Left colon (tissue), 2 donors: ENCODE results near the gene DGKQ. TPM values are rescaled to one million over a fixed set of nuclear protein-coding genes. Genes with fewer than 3 reads are reported as not detected.
"Not testable (repeated sequence)": the region's sequence is repeated elsewhere in the genome, so short reads cannot be mapped to it uniquely, and the experiment has no call there.

ENCODE experiments used
- ATAC-seq: fragments of 200-7000 bp; cut with Tn5 transposase; one replicate; pipeline ENCODE4 v1.9.1; 2020; ENCODE audit warnings: mild to moderate bottlenecking, moderate library complexity
- DNase-seq, 2 donors: peaks; one replicate each; pipeline ENCODE4 v3.0.0-alpha.2; 2020
- intact Hi-C, 2 donors: fragments of 100-400 bp; cut with DNase I in 1 of 2; cut with micrococcal nuclease in 1 of 2; formaldehyde crosslinking; loops; one replicate each; pipeline versions ENCODE4 v1.11.2 to v1.14.0; 2022; cut with DNase I, micrococcal nuclease
- total RNA-seq, 2 donors: library from RNA; stranded (reverse); fragmentation: NEBNext Ultra II Directional; extraction: Animal tissue kit (Norgen Biotek cat#: 25700); gene quantifications; one replicate each; pipeline ENCODE4 v1.2.1, GENCODE V29; 2021
- donor health status: DM: no; HTN: no; CAD: no.
- donor health status: DM: yes; HTN: yes; CAD: no.

DGKQ gene
- total RNA-seq, 2 donors from 2014 or later, result 47.8 to 49.6 TPM

DNA sequence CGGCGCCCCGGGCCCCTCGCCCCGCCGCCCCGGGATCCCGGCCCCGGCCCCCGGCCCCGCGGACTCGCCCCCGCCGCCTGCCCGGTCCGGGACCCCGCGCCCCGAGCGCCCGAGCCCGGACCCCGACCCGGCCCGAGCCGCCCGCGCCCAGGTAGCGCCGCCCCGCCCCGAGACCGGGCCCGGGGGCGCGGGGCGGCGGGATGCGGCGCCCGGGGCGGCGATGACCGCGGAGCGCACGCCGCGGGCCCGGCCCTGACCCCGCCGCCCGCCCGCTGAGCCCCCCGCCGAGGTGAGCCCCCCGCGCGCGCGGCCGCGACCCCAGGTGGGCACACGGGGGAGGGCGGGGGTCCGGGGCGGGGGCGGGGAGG is 38.3 kb upstream of the DGKQ start:
- intact Hi-C loops, result no loop called here
- no peak for DNase-seq
- no peak for ATAC-seq

DNA sequence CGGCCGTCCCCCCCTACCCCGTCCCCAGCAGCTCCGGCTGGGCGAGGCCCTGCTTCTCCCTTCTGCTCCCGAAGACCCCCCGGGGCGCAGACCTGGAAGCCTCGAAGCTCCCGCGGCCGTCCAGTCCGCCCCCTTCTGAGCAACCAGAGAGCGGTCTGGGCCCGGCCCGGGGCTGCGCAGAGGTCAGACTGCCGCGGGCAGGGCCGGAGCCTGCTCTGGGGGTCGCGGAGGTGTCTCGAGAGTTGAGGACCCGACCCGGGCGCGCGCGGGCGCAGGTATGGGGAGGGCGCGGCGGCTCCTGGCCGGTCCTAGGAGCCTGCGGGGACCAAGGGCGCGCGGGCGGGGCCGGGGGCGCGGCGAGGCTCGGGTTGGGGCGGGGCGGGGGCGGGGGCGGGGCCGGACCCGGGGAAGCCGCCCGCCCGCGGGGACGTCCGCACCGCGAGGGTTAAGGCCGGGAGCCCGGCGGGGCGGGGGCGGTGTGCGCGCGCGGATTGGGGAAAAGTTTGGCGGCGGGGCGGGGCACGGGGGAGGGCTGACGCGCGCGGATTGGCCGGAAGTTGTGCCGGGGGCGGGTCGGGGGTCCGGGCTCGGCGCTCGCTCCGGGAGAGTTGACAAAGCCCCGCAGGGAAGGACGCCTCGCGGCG is 37.8 kb upstream of the DGKQ start, which contains the start of gene FGFRL1:
FGFRL1 (plus strand) TSS at position 605 of the 644 bp plus-strand sequence. CDS start 860 bp downstream, outside the sequence.
- ATAC-seq (peak; percentile 60), DNase-seq (peak; percentile 93 to 97)
- intact Hi-C loops, result no loop called here

DNA sequence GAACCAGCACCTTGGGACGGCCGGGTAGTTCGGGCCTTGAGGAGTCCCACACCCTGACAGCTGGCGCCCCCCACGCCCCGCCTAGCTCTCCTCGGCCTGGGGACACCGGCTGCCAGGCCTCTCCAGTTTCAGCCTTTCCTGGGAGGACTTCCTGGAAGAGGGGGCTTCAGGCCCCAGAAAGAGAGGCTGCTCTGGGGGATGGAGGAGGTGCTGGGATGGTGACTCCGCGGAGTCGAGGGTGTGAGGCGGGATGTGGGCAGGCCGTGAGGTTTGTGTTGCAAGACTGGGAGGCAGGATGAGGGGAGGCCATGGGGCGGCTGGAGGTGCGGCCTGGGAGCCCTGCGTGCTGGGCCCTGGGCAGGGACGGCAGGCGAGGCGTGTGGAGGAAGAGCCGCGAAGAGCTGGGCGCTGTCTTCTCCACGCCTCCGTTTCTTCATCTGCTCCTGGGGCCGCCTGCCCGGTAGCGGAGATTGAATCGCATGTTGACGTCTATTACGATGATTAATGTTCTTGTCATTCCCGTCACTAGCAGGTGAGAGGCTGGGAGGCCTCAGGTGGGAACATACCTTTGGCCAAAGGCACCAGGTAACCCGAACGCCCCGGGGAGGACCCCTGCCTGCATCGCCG is 37.1 kb upstream of the DGKQ start:
- intact Hi-C loops, result no loop called here

DNA sequence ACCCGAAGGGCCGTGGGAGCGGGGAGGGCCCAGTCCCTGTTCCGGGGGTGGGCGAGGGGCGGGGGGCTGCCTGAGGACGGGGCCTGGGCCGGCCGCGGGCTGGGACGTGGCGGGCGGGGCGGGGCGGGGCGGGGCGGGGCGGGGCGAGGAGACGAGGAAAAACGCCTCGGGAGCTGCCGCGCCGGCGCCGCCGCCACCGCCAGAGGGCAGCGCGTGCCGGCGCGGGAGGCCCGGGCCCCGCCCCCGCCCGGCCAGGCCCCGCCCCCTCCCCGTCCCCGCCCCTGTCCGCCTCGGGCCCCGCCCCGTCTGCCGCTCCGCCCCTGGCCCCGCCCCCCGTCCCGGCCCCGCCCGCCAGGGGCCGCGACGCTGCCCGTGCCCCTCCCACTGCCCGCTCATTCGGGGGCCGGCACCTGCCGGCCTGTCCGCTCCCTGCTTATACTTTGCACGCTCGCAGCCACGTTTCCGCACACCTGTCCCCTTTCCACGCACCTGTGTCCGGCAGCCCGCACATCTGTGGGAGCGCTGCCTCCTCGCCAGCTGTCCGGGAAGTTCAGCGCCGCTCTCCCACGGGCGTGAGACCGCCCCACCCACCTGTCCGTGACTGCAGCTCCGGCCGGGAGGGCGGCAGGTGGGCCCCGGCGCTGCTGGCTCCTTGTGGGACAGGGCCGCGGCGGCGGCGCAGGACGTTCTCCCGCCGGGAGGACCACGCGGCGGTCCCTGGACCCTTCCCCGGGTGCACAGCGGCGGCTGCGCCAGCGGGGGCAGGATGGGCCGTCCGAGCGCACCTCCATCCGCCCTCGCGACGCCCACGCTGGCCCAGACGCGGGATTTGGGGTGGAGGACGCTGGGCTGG is 36.4 kb upstream of the DGKQ start:
- ATAC-seq, result peak; percentile 67
- peak; percentile 76 to 78 for DNase-seq
- intact Hi-C loops, result no loop called here

More for the DNA sequence above, 37.1 kb upstream of the DGKQ start:
- DNase-seq (peak; percentile 69 to 75), ATAC-seq (peak; percentile 46)

DNA sequence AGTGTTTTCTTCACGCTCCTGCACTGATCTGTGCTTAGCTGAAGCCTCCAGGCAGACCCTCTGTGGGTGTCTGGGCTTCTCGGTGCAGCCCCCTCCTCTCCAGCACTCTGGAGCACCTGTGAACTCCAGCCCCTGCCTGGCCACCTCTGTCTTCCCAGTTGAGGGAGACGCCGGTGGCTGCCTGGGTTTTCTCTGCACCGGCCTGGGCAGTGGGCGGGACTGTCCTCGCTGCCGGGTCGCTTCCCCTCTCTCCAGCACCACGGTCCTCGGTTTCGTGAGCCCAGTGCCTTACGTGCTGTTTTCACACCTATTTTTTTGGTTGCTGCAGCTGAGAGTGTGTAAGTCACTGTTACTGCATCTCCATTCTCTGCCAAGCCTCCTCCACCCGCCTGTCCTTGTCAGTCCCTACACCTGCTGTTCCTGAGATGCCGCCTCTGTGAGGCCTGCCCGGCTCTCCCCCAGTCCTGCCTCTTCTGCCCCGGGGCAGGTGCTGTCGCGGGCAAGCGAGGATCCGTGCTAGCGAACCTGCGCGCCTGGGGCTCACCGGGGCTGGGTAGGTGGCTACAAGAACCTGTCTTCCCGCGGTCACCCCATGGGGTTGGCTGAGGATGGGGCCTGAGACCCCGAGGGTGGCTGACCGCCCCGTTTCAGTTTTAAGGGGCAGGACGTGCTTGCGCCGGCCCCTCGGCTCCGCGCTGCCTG is 35.6 kb upstream of the DGKQ start:
- ATAC-seq (peak; percentile 13), DNase-seq (peak in 1 of 2 donors; percentile 62)
- intact Hi-C loops, result no loop called here

DNA sequence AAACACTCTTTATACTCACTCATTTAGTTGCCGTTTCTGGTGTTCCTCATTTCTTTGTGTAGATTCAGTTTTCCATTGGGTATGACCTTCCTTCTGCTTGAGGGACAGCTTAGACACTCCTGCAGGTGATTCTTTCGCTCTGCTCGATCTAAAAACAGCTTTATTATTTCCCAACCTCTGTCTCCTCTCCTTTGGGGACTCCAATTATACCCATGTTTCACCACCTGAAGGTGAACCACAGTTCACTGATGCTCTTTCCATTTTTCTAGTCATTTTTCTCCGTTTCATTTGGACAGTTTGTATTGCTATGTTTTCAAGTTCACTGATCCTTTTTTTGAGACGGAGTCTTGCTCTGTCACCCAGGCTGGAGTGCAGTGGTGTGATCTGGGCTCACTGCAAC is 33.5 kb upstream of the DGKQ start:
- intact Hi-C loops, result no loop called here
- no peak for ATAC-seq
- no peak for DNase-seq

DNA sequence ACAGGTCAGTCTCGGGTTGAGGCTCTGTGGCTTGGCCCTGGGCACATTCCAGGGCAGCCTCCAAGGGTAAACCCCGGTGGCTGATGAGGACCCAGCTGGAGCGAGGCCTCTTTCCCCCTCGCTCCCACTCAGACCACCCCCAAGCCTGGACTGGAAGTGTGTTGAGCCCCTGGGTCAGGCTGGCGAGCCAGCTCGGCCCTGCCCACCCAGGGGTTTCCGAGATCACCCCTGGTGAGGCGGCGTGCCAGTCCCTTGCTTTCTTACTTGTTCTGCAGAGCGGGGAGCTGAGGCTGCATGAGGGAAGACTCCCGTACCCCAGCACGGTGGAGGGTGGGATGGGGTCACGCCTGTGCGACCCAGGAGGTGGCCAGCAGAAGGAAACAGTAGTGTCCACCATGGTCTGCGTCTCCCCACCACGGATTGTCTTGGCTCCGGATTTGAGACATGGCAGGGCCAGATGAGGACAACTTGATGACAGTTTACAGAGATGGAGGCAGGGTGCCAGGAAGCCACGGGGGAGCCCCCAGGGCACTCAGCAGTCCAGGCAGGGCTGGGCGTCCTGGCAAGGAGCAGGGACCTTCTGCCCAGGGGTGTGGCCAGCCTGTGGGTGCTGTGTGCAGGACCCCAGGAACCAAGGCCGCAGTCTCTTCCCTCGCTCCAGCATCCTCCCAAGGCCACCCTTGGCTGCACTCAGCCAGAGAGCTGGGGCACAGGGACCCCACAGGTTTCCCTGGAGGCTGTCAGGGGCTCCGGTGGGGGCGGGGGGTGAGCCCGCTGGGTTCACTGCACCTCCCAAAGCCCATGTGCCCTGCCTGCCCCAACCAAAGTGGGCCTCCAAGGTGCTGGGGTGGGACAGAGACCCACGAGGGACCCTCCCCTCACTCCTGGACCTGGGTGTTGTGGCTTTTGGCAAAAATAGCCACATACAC is 31.5 kb upstream of the DGKQ start:
- intact Hi-C loops, result no loop called here
- no peak for ATAC-seq
- DNase-seq, result no peak

DNA sequence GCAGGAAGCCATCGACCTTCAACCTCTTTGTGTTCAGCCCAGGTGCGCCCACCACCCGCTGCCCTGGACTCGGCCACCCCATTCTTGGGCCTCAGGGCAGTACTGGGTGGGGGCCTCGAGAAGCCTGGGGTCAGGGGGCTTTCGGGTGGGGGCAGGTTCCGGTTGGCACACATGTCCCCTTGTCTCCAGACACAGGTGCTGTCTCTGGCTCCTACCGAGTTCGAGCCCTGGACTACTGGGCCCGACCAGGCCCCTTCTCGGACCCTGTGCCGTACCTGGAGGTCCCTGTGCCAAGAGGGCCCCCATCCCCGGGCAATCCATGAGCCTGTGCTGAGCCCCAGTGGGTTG is 30.7 kb upstream of the DGKQ start:
- ATAC-seq (no peak), DNase-seq (no peak)
- intact Hi-C loops, result no loop called here

DNA sequence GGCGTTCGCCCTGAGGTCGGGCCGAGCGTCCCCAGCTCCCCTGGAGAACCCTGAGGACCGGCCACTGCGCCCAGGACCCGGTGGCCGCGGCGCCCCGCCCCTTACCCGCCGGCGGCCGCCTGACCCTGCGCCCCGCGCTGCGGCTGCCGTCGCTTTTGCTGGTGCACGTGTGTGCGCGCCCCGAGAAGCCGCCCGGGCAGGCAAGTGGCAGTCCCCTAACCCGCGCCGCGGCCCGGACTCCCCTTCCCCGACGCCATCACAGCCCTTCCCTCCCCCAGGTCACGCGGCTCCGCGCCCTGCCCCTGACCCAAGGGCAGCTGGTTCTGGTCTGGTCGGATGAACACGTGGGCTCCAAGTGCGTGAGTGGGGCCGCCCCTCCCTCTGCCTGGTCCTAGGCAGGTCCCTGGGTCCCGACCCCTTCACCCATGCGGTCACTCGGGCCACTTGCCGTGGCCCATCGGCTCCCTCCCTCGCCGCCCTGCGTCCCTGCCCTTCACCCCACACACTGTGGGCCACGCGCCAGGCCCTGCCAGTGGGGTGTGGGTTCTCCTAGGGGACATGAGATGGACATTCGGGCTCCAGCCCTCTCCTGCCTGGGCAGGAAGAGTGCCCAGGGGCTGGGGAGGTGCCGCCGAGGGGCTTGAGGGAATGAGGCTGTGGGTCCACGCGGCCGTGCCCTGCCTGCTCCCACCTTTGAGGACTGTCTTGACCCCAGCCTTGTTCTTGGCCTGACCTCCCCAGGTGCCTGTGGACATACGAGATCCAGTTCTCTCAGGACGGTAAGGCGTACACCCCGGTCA is 30.1 kb upstream of the DGKQ start:
- intact Hi-C loops, result no loop called here
- no peak for DNase-seq

DNA sequence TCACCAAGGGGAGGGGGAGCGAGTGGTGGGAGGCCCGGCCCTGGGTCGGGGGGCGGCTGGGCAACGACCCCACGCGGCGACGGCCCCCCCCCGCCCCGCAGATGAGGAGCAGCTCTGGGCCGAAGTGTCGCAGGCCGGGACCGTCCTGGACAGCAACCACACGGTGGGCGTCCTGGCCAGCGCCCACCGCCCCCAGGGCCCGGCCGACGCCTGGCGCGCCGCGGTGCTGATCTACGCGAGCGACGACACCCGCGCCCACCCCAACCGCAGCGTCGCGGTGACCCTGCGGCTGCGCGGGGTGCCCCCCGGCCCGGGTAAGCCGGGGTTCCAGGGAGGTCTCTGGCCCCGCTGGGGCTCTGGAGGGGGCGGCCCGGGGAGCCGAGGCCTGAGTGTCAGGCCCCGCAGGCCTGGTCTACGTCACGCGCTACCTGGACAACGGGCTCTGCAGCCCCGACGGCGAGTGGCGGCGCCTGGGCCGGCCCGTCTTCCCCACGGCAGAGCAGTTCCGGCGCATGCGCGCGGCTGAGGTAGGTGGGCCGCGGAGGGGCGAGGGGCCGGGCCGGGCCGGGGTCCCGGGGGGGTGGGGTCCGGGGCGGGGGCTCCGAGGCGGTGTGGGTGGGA is 29.4 kb upstream of the DGKQ start:
- no peak for DNase-seq
- peak; percentile 10 for ATAC-seq
- intact Hi-C loops, result no loop called here

More for the DNA sequence above, 30.1 kb upstream of the DGKQ start:
- no peak for ATAC-seq

DNA sequence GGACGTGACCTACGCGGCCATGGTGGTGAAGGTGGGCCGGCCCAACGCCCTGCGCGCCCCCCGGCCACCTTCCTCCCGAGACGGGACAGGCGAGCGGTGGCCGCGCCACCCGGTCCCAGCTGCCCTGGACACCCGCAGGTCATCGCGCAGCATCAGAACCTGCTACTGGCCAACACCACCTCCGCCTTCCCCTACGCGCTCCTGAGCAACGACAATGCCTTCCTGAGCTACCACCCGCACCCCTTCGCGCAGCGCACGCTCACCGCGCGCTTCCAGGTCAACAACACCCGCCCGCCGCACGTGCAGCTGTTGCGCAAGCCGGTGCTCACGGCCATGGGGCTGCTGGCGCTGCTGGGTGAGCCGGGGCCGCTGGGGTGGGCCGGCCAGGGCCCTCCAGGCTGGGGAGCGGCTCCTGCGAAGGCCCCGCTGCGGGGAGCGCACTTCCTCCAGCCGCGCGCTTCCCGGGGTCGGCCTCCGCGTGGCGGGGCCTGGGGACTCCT is 28.8 kb upstream of the DGKQ start:
- intact Hi-C loops, result no loop called here
- peak; percentile 56 for ATAC-seq
- no peak for DNase-seq

DNA sequence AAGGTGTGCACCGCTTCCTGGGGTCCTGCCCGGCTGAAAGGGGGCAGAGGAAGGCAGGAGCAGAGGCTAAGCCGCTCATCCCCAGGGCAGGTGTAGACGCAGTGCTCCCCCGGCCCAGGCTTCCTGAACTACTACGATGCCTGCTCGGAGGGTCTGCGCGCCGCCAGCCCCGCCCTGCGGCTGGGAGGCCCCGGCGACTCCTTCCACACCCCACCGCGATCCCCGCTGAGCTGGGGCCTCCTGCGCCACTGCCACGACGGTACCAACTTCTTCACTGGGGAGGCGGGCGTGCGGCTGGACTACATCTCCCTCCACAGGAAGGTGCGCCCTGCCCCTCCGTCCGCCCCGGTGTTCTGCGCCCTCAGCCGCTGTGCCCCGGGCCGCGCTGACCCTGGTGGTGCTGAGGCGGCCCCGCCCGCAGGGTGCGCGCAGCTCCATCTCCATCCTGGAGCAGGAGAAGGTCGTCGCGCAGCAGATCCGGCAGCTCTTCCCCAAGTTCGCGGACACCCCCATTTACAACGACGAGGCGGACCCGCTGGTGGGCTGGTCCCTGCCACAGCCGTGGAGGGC is 28.3 kb upstream of the DGKQ start:
- DNase-seq, result no peak
- intact Hi-C loops, result no loop called here

DNA sequence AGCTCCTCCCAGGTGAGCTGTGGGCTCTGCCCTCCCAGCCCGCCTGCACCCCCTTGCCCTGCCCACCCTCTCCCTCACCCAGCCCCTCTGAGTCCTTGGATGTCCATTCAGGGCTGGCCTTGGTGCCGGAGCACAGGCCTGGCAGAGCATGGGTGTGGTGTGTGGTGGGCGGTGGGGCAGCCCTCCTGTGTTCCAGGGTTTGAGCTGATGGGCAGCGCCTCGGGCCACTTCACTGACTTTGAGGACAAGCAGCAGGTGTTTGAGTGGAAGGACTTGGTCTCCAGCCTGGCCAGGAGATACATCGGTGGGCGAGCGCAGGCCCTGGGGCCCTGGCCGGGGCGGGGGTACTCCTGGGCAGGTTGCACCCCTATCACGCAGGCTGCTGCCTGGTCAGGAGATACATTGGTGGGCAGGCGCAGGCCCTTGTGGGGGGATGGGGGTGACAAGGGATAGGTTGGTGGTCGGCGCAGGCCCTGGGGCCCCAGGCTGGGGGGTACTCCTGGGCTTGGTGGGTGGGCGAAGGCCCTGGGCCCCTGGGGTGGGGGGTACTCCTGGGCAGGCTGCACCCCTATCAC is 27.4 kb upstream of the DGKQ start:
- ATAC-seq (no peak), DNase-seq (peak in 1 of 2 donors; percentile 5)
- intact Hi-C loops, result no loop called here

More for the DNA sequence above, 28.3 kb upstream of the DGKQ start:
- no peak for ATAC-seq

DNA sequence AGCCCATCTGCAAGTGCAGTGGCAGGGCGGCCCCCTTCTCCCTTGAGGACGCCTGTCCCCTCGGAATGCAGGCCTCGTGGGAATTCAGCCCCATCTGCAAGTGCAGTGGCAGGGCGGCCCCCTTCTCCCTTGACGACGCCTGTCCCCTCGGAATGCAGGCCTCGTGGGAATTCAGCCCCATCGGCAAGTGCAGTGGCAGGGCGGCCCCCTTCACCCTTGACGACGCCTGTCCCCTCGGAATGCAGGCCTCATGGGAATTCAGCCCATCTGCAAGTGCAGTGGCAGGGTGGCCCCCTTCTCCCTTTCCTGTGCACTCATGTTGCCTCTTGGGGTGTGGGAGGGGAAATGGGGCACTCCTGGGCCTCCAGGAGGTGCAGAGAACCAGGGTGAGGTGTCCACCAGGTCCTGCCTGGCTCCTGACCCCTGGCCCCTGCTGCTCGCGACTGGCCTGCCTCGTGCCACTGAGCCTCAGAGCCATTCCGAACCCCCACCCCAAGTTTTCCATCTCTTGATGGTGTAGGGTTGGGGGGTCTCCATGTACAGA is 26.6 kb upstream of the DGKQ start:
- DNase-seq, result no peak
- intact Hi-C loops, result no loop called here
- no peak for ATAC-seq

DNA sequence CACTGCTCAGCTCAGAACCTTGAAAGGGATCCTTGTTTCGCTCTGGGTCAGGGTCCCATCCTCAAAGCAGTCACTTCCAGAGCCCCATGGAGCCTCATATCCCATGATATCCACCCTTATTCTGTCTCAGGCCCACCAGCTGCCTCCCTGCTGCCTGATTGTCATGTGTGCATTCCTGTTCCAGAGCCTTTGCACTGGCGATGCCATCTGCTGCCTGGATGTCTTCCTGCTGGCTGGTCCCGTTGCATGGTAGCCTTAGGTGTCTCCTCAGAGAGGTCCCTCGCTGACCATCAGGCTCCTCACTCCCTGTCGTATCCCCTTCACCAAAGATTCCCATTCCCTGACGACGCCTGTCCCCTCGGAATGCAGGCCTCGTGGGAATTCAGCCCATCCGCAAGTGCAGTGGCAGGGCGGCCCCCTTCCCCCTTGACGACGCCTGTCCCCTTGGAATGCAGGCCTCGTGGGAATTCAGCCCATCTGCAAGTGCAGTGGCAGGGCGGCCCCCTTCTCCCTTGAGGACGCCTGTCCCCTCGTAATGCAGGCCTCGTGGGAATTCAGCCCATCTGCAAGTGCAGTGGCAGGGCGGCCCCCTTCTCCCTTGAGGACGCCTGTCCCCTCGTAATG is 26.0 kb upstream of the DGKQ start:
- DNase-seq, ATAC-seq, intact Hi-C loops: not testable (repeated sequence)
